Measurements from ENCODE around the gene YPEL1.

DNA sequence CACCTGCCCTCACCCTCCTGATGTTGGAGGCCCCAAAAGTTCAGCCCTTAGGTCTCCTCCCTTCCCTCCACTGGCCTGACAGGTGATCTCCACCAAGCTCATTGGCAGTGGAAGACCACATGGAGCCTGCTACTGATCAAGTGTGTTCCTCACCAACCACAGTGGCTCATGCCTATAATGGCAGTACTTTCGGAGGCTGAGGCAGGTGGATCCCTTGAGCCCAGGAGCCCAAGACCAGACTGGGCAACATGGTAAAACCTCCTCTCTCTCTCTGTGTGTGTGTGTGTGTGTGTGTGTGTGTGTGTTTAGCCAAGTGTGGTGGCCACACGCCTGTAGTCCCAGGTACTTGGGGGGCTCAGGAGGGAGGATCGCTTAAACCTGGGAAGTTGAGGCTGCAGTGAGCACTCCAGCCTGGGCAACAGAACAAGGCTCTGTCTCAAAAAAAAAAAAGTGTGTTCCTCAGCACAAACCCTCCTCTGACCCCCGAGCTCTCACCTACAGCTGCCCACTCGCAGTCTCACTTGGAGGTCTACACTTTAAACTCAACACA lies 4.3 kb upstream of the YPEL1 start:
- no peak for TF ChIP-seq CTCF (conservative IDR thresholded peaks at IDR 0.05 in 1 of 2, IDR thresholded peaks at IDR 0.05 in 1 of 2; ENCODE audit: extremely low read depth in 1 of 2, insufficient read depth in 1 of 2, low read depth in 1 of 2, low read length in 2 of 2)
- TF ChIP-seq EZH2 (IDR thresholded peaks at IDR 0.05; ENCODE audit: borderline replicate concordance, low read length), result no peak
